HG03175 (cell line): ENCODE measurements around the gene ABCB9.
"Not testable (repeated sequence)": the region's sequence is repeated elsewhere in the genome, so short reads cannot be mapped to it uniquely, and the experiment has no call there.

ENCODE experiments used
- ATAC-seq: cut with Tn5 transposase; IDR thresholded peaks from one replicate; pipeline ENCODE4 v1.9.1; 2021; ENCODE audit warnings: mild to moderate bottlenecking, moderate library complexity; ENCODE audit not compliant: unreplicated experiment

ABCB9 gene

GRCh38 chr12:122944605-122945592, 21.4 kb downstream of the ABCB9 start:
- no peak for ATAC-seq

GRCh38 chr12:122943196-122943595, 23.1 kb downstream of the ABCB9 start:
- ATAC-seq: no peak

- ATAC-seq: no peak
These were observed 23.6 kb downstream of the ABCB9 start for GRCh38 chr12:122942637-122943036.

GRCh38 chr12:122941351-122941750, 24.9 kb downstream of the ABCB9 start:
- not testable (repeated sequence) for ATAC-seq

GRCh38 chr12:122939125-122939524, 27.1 kb downstream of the ABCB9 start:
- no peak for ATAC-seq

GRCh38 chr12:122937622-122938091, 28.6 kb downstream of the ABCB9 start:
- no peak for ATAC-seq

GRCh38 chr12:122935318-122935717, 30.9 kb downstream of the ABCB9 start:
- ATAC-seq: no peak

- ATAC-seq: no peak
These were observed 31.5 kb downstream of the ABCB9 start for GRCh38 chr12:122934722-122935121.

- no peak for ATAC-seq
These were observed 34.1 kb downstream of the ABCB9 start for GRCh38 chr12:122932207-122932606.

GRCh38 chr12:122929812-122930211, 36.5 kb downstream of the ABCB9 start:
- ATAC-seq: no peak

- ATAC-seq: no peak
These were observed 37.1 kb downstream of the ABCB9 start for GRCh38 chr12:122929148-122929538.

- no peak for ATAC-seq
These were observed 37.7 kb downstream of the ABCB9 start for GRCh38 chr12:122928404-122929147.

- ATAC-seq: no peak
These were observed 38.4 kb downstream of the ABCB9 start for GRCh38 chr12:122927756-122928403.

GRCh38 chr12:122921917-122922316, 44.3 kb downstream of the ABCB9 start:
- ATAC-seq: no peak

GRCh38 chr12:122920687-122921086, 45.6 kb downstream of the ABCB9 start:
- no peak for ATAC-seq

GRCh38 chr12:122918827-122919226, 47.4 kb downstream of the ABCB9 start:
- ATAC-seq: no peak

- ATAC-seq: no peak
These were observed 48.6 kb downstream of the ABCB9 start for GRCh38 chr12:122917507-122918121.

- no peak for ATAC-seq
These were observed 56.6 kb downstream of the ABCB9 start for GRCh38 chr12:122909442-122910288.

- no peak for ATAC-seq
These were observed 57.3 kb downstream of the ABCB9 start for GRCh38 chr12:122908915-122909314.

- ATAC-seq: not testable (repeated sequence)
These were observed 61.0 kb downstream of the ABCB9 start for GRCh38 chr12:122905258-122905657.
